Mucosa of descending colon (tissue), 3 donors: Measurements from ENCODE around the gene KIDINS220. TPM values are rescaled to one million over a fixed set of nuclear protein-coding genes. Genes with fewer than 3 reads are reported as not detected.

Source experiments
- ATAC-seq: fragments of 200-7000 bp; cut with Tn5 transposase; one replicate; pipeline ENCODE4 v1.9.1; 2020; ENCODE audit warnings: mild to moderate bottlenecking, moderate library complexity
- DNase-seq, 3 donors: peaks; one replicate each; pipeline ENCODE4 v3.0.0-alpha.2; 2020
- H3K36me3 ChIP-seq: fragments of 200-600 bp; one replicate; pipeline ENCODE4 v1.8.0; 2021; ENCODE audit warnings: low read depth, mild to moderate bottlenecking
- H3K4me1 ChIP-seq: fragments of 200-600 bp; one replicate; pipeline ENCODE4 v1.8.0; 2021; ENCODE audit warnings: low read depth, mild to moderate bottlenecking
- H3K4me3 ChIP-seq: fragments of 200-600 bp; one replicate; pipeline ENCODE4 v1.8.0; 2021; ENCODE audit warnings: mild to moderate bottlenecking
- H3K9me3 ChIP-seq: fragments of 200-600 bp; one replicate; pipeline ENCODE4 v1.8.0; 2021; ENCODE audit warnings: mild to moderate bottlenecking
- intact Hi-C, 2 donors: fragments of 100-400 bp; cut with DNase I in 1 of 2; cut with micrococcal nuclease in 1 of 2; formaldehyde crosslinking; loops; one replicate each; pipeline versions ENCODE4 v1.11.0 to v1.11.1; 2022; cut with DNase I, micrococcal nuclease
- total RNA-seq, 3 donors: library from RNA; stranded (reverse); fragmentation: NEBNext Ultra II Directional in 2 of 3; extraction: Animal tissue kit (Norgen Biotek cat#: 25700) in 2 of 3; gene quantifications; one replicate each; pipeline versions ENCODE4 v1.2.1 to v1.2.4, GENCODE V29; 2021 to 2023
- TF ChIP-seq, protein P1 (sequence below): fragments of 200-600 bp; IDR thresholded peaks from one replicate; pipeline ENCODE4 v1.8.0; 2022; ENCODE audit warnings: antibody characterized with exemption, mild to moderate bottlenecking
- donor health status: DM: no; HTN: no; CAD: no; lungs with moderate emphysema.
- donor health status: DM: no; HTN: no; CAD: no.
- donor health status: DM: no; HTN: yes; CAD: no.

KIDINS220 gene
- total RNA-seq, 3 donors from 2014 or later, result 54.8 to 69.6 (median 55.9) TPM

DNA sequence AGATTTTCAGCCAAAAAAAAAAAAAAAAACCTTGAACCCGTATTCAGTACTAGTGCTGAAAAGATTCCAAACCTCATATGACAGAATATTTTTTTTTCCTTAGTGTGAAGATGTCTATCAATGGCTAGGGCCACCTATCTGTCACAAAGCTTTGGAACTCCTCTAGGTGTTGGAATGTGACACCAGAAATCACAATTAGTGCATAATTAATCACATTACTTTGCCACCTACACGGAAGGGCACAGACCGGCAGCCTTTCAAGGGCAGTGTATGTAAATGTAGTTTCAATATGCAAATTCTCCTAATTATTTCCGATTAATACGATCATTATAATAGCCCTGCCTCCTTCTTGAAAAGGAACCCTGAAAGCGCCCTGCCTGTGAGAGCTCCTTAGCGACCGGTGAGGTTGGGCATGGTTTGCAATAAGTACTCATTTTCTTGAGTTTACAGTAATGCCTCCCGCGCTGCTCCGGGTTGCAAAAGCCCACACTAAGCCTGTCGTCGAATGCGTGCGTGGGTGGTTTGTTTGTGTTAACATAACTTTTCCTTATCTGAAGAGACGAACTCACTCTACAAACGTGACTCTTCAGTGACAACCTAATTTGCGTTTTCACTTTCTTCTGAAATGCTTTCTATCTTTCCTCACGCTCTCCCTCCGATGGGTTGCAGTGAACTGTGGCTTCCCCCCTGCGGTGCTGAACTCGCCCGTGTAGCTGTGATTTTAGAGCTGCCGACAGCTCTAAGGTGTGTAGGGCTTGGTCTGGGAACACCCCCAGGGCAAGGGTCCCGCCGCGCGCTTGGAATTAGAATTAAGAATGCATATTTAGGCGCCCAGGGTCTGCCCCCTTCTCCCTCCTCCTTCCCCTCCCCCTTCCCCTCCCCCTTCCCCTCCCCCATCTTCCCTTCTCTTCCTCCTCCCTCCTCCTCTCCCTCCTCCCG lies 156.3 kb downstream of the KIDINS220 start:
- H3K36me3 ChIP-seq, result no peaks in the 10 kb centered on the region
- ATAC-seq, result no peak
- DNase-seq, result peak; percentile 78 to 81 (median 81)
- TF ChIP-seq, protein P1, sequence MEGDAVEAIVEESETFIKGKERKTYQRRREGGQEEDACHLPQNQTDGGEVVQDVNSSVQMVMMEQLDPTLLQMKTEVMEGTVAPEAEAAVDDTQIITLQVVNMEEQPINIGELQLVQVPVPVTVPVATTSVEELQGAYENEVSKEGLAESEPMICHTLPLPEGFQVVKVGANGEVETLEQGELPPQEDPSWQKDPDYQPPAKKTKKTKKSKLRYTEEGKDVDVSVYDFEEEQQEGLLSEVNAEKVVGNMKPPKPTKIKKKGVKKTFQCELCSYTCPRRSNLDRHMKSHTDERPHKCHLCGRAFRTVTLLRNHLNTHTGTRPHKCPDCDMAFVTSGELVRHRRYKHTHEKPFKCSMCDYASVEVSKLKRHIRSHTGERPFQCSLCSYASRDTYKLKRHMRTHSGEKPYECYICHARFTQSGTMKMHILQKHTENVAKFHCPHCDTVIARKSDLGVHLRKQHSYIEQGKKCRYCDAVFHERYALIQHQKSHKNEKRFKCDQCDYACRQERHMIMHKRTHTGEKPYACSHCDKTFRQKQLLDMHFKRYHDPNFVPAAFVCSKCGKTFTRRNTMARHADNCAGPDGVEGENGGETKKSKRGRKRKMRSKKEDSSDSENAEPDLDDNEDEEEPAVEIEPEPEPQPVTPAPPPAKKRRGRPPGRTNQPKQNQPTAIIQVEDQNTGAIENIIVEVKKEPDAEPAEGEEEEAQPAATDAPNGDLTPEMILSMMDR, result no peak
- no peaks in the 10 kb centered on the region for H3K9me3 ChIP-seq
- peak overlapping the region; percentile 10 for H3K4me3 ChIP-seq
- peaks cover 13% of the 10 kb centered on the region for H3K4me1 ChIP-seq
- intact Hi-C loops, result loop anchor here (5.0 to 10.0 kb wide), 3 partner anchors 54 to 1256 kb away; no protein-coding TSS in a partner anchor

DNA sequence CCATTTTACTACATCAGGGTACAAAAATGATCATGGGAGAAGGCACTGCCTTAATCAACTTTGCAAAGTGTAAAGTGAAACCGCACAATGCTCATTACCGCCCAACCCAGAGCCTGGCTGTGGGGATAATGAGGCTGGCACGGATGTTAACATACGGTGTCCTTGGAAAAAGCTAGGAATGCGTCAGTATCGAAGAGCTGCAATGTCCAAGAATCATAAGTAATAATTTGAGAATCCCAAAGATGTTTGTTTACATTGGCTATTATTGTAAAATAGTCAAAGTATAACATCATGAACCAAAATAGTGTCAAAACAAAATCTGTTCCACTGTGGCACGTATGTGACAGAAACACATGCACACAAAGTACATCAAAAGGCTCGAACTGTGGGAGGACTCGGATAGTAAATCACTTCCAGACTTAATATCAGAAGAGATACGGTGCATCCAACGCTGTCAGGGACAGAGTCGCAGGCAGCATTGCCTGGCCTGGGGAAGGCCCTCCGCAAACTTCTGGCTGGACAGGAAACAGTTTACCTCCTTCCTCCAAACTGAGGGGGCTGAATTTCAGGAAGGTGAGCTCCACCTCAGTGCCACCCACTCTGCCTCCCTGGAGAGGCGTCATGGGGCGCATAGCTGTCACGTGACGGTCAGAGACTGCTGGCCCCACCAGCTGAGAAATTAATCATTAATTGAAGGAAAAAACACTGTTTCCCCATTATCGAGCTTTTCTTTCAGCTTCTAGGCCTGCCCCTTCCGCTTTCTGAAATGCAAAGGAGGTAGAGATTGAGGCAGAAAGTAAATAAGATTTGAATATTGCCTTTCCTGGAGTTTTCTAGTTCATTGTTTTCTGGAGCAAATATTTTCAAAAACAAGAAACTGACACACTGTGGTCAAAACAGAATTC lies 157.3 kb downstream of the KIDINS220 start:
- ATAC-seq, result peak; percentile 4
- H3K4me3 ChIP-seq, result no peak overlapping the region
- H3K4me1 ChIP-seq, result peaks cover 13% of the 10 kb centered on the region
- intact Hi-C loops, result loop anchor here (5.0 to 10.0 kb wide), 3 partner anchors 53 to 1255 kb away; no protein-coding TSS in a partner anchor
- DNase-seq, result peak; percentile 80 to 82 (median 80)
- TF ChIP-seq, protein P1, result no peak
- H3K9me3 ChIP-seq, result no peaks in the 10 kb centered on the region
- no peaks in the 10 kb centered on the region for H3K36me3 ChIP-seq

DNA sequence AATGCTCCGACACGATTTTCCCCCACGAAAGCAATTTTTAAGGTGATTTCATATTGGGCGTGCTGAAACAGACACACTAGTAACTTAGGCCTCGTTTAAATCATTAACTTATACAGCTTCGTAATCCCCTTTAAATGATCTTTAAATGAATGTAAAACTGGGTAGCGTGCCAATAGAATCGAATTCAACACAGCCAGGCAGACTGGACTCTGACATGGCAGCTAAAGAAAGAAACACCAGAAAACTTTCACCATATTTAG lies 157.9 kb downstream of the KIDINS220 start:
- DNase-seq (no peak), ATAC-seq (no peak)
- peaks cover 13% of the 10 kb centered on the region for H3K4me1 ChIP-seq
- intact Hi-C loops, result no loop called here
- peak overlapping the region; percentile 54 for H3K4me3 ChIP-seq
- H3K36me3 ChIP-seq, result no peaks in the 10 kb centered on the region
- TF ChIP-seq, protein P1, result no peak
- peaks cover 1% of the 10 kb centered on the region for H3K9me3 ChIP-seq

Other genes starting within 250 kb of the KIDINS220 start
- gene ID2, start 155.6 kb downstream of the KIDINS220 start, total RNA-seq, result 100 to 1,000 TPM in 2 of 3 donors, 10 to 100 TPM in 1; 97.4 to 190 (median 170) TPM
- gene MBOAT2, start 166.1 kb upstream of the KIDINS220 start, total RNA-seq, result 10 to 100 TPM; 36.1 to 65.6 (median 50.6) TPM